NCI-H2107 treated with DMSO at 0.1 percent for 48 hours (cell line): Measurements from ENCODE around the gene ZDHHC17.
"Not testable (repeated sequence)": the region's sequence is repeated elsewhere in the genome, so short reads cannot be mapped to it uniquely, and the experiment has no call there.

Experiments
- DNase-seq: peaks from one replicate; lab custom pipeline; 2025; ENCODE audit not compliant: unreplicated experiment; lab: John Stamatoyannopoulos, UW

ZDHHC17 gene

GRCh38 chr12:76765598-76765997, 1.7 kb downstream of the ZDHHC17 start:
- no peak for DNase-seq

GRCh38 chr12:76766161-76766560, 2.2 kb downstream of the ZDHHC17 start:
- no peak for DNase-seq

- DNase-seq, result peak; percentile 6
Measured at GRCh38 chr12:76768576-76768975, 4.7 kb downstream of the ZDHHC17 start.

GRCh38 chr12:76777765-76778216, 13.9 kb downstream of the ZDHHC17 start:
- DNase-seq, result no peak

- DNase-seq, result no peak
Measured at GRCh38 chr12:76778364-76778763, 14.4 kb downstream of the ZDHHC17 start.

- DNase-seq, result not testable (repeated sequence)
Measured at GRCh38 chr12:76779310-76779709, 15.4 kb downstream of the ZDHHC17 start.

- DNase-seq, result no peak
Measured at GRCh38 chr12:76781321-76781720, 17.4 kb downstream of the ZDHHC17 start.

GRCh38 chr12:76782526-76782925, 18.6 kb downstream of the ZDHHC17 start:
- DNase-seq, result no peak

GRCh38 chr12:76784600-76785051, 20.7 kb downstream of the ZDHHC17 start:
- DNase-seq, result no peak

GRCh38 chr12:76785407-76785806, 21.5 kb downstream of the ZDHHC17 start:
- DNase-seq, result no peak

- DNase-seq, result no peak
Measured at GRCh38 chr12:76786986-76787385, 23.1 kb downstream of the ZDHHC17 start.

GRCh38 chr12:76787689-76788088, 23.8 kb downstream of the ZDHHC17 start:
- DNase-seq, result no peak

GRCh38 chr12:76789335-76790050, 25.6 kb downstream of the ZDHHC17 start:
- no peak for DNase-seq

- peak; percentile 45 for DNase-seq
Measured at GRCh38 chr12:76790564-76791552, 26.9 kb downstream of the ZDHHC17 start.

- DNase-seq, result no peak
Measured at GRCh38 chr12:76792828-76793227, 28.9 kb downstream of the ZDHHC17 start.

GRCh38 chr12:76798864-76799263, 34.9 kb downstream of the ZDHHC17 start:
- no peak for DNase-seq

GRCh38 chr12:76799362-76799761, 35.4 kb downstream of the ZDHHC17 start:
- DNase-seq, result no peak

- no peak for DNase-seq
Measured at GRCh38 chr12:76802060-76802459, 38.1 kb downstream of the ZDHHC17 start.

GRCh38 chr12:76804435-76804976, 40.6 kb downstream of the ZDHHC17 start:
- no peak for DNase-seq

- no peak for DNase-seq
Measured at GRCh38 chr12:76810671-76811419, 46.9 kb downstream of the ZDHHC17 start.

- no peak for DNase-seq
Measured at GRCh38 chr12:76811976-76812375, 48.1 kb downstream of the ZDHHC17 start.
